Effector memory CD4-positive, alpha-beta T cell (primary cell): ENCODE measurements around the gene RPL22L1.

Experiments
- DNase-seq, 3 donors: peaks; one replicate each; pipeline ENCODE4 v3.0.0-alpha.2; 2020
- H3K27ac ChIP-seq: 2 replicates; pipeline ENCODE4 v1.7.0; 2013; ENCODE audit warnings: mild to moderate bottlenecking, low read length, moderate library complexity; ENCODE audit not compliant: insufficient read depth, poor library complexity, severe bottlenecking
- H3K27me3 ChIP-seq: replicated peaks from 2 replicates; pipeline ENCODE4 v1.7.0; 2013; ENCODE audit warnings: mild to moderate bottlenecking, low read length; ENCODE audit not compliant: insufficient read depth, control insufficient read depth, poor library complexity, severe bottlenecking
- H3K36me3 ChIP-seq: 2 replicates; pipeline ENCODE4 v1.7.0; 2013; ENCODE audit warnings: mild to moderate bottlenecking, low read length, moderate library complexity; ENCODE audit not compliant: control insufficient read depth, insufficient read depth
- H3K4me1 ChIP-seq: 2 replicates; pipeline ENCODE4 v1.7.0; 2013; ENCODE audit warnings: low read length, mild to moderate bottlenecking; ENCODE audit not compliant: control insufficient read depth, insufficient read depth, poor library complexity, severe bottlenecking
- H3K4me3 ChIP-seq: 2 replicates; pipeline ENCODE4 v1.7.0; 2013; ENCODE audit warnings: low read length, low read depth, mild to moderate bottlenecking; ENCODE audit not compliant: insufficient read depth, poor library complexity, severe bottlenecking
- H3K9me3 ChIP-seq: 2 replicates; pipeline ENCODE4 v1.7.0; 2013; ENCODE audit warnings: mild to moderate bottlenecking, low read length, moderate library complexity; ENCODE audit not compliant: control insufficient read depth

The RPL22L1 gene

DNA sequence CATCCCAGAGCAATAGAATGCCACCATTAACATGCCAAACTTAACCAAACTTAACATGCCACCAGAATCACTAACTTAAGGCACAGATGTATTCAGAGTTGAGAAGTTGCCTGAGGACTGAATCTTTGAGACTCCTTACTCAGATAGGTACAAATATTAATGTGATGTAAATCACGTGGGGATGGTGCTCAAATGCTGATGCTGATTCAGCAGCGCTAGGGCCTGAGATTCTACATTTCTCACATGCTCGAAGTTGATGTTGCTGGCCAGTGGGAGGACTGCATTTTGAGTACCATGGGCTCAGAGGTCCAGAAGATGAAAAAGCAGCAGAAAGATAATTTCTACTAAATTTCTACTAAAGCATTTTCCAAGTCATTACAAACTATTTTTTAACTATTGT lies 54.1 kb downstream of the RPL22L1 start:
- Histone ChIP-seq H3K36me3 (no peaks in the 10 kb centered on the region), H3K27ac (no peak overlapping the region), H3K9me3 (no peaks in the 10 kb centered on the region), H3K4me1 (no peaks in the 10 kb centered on the region), H3K4me3 (no peak overlapping the region), H3K27me3 (no peaks in the 10 kb centered on the region)
- no peak for DNase-seq

GRCh38 chr3:170815340-170815739 lies 54.7 kb downstream of the RPL22L1 start:
- Histone ChIP-seq H3K27ac (no peak overlapping the region), H3K27me3 (no peaks in the 10 kb centered on the region), H3K4me3 (no peak overlapping the region), H3K36me3 (no peaks in the 10 kb centered on the region), H3K9me3 (no peaks in the 10 kb centered on the region), H3K4me1 (no peaks in the 10 kb centered on the region)
- DNase-seq: no peak
